Renal pelvis (tissue), 3 donors: ENCODE results near the gene UCHL3. TPM values are rescaled to one million over a fixed set of nuclear protein-coding genes. Genes with fewer than 3 reads are reported as not detected.

ENCODE experiments used
- polyA plus RNA-seq, 3 donors: library from polyadenylated mRNA; unstranded; fragments of 120-200 nt; gene quantifications; one replicate each; pipeline ENCODE4 v1.2.1, GENCODE V29; 2013; ENCODE audit not compliant: insufficient read length in 3 of 3

Gene UCHL3
- polyA plus RNA-seq, 3 donors: 28.1 to 33.1 (median 29.0) TPM

Other genes with a start within 250 kb of the UCHL3 start
- gene TBC1D4, start 67.6 kb upstream of the UCHL3 start, polyA plus RNA-seq: 10 to 100 TPM; 46.9 to 50.4 (median 48.1) TPM
- 100 to 1,000 TPM; 204 to 265 (median 234) TPM for gene COMMD6, start 11.9 kb upstream of the UCHL3 start, polyA plus RNA-seq
- gene LMO7, start 86.5 kb downstream of the UCHL3 start, polyA plus RNA-seq: 100 to 1,000 TPM in 1 of 3 donors, 10 to 100 TPM in 2; 84.7 to 101 (median 88.0) TPM